ENCODE data around the gene LIM2.

GRCh38 chr19:51415187-51415586 lies 27.4 kb upstream of the LIM2 start:
- TF ChIP-seq CTCF (IDR thresholded peaks at IDR 0.05) (no peak), POLR2A (IDR thresholded peaks at IDR 0.05) (no peak)

All from thyroid gland (tissue), 4 donors.